HepG2 (cell line): Measurements from ENCODE around the gene ARG1. TPM values are rescaled to one million over a fixed set of nuclear protein-coding genes. Genes with fewer than 3 reads are reported as not detected.

Experiments used
- FOXK1 ChIP-seq: sonication (generic); formaldehyde crosslinking; IDR thresholded peaks from 2 replicates; pipeline ENCODE4 v1.4.0; 2020; ENCODE audit warnings: low read depth, missing genetic modification reagents, borderline replicate concordance
- GRHL1 ChIP-seq: sonication (generic); formaldehyde crosslinking; conservative IDR thresholded peaks from 2 replicates; pipeline ENCODE4 v1.8.0; 2022; ENCODE audit warnings: missing genetic modification reagents
- MBNL3 ChIP-seq: fragments of 250-450 bp; sonication (Bioruptor Pico); conservative IDR thresholded peaks from 2 replicates; pipeline ENCODE4 v1.8.0; 2022; ENCODE audit warnings: mild to moderate bottlenecking, inconsistent platforms
- MLX ChIP-seq: IDR thresholded peaks from 2 replicates; pipeline ENCODE4 v1.6.1; 2016
- MXD4 ChIP-seq: IDR thresholded peaks from 2 replicates; pipeline ENCODE4 v1.6.1; 2016; ENCODE audit warnings: mild to moderate bottlenecking, missing biosample characterization, missing genetic modification reagents
- NAIF1 ChIP-seq: sonication (generic); formaldehyde crosslinking; IDR thresholded peaks from 2 replicates; pipeline ENCODE4 v1.5.0; 2020; ENCODE audit warnings: mild to moderate bottlenecking, missing genetic modification reagents, borderline replicate concordance
- NCOA1 ChIP-seq: sonication (generic); formaldehyde crosslinking; IDR thresholded peaks from 2 replicates; pipeline ENCODE4 v1.9.0; 2021; ENCODE audit warnings: missing genetic modification reagents
- NFKB2 ChIP-seq: sonication (generic); formaldehyde crosslinking; IDR thresholded peaks from 2 replicates; pipeline ENCODE4 v1.4.0; 2020; ENCODE audit warnings: missing genetic modification reagents, borderline replicate concordance
- POLR2AphosphoS5 ChIP-seq: IDR thresholded peaks from 2 replicates; pipeline ENCODE4 v1.6.1; 2012; ENCODE audit warnings: low read depth, low read length
- SALL2 ChIP-seq: sonication (generic); formaldehyde crosslinking; IDR thresholded peaks from 2 replicates; pipeline ENCODE4 v1.8.1; 2023; ENCODE audit warnings: mild to moderate bottlenecking, missing genetic modification reagents, inconsistent platforms
- SP1 ChIP-seq, 2 experiments: fragments of 450-650 bp in 1 of 2; sonication (generic) in 1 of 2; formaldehyde crosslinking in 1 of 2; IDR thresholded peaks; 2 replicates each; pipeline versions ENCODE4 v1.4.0 to v1.6.1; 2016 to 2020; ENCODE audit warnings: missing genetic modification reagents in 1 of 2
- SPEN ChIP-seq: sonication (generic); formaldehyde crosslinking; IDR thresholded peaks from 2 replicates; pipeline ENCODE4 v1.5.1; 2020; ENCODE audit warnings: low read depth, mild to moderate bottlenecking, missing genetic modification reagents
- SRSF9 ChIP-seq: fragments of 200-400 bp; formaldehyde crosslinking; IDR thresholded peaks from 2 replicates; pipeline ENCODE4 v1.6.1; 2018; ENCODE audit warnings: borderline replicate concordance, mild to moderate bottlenecking, low read depth, low read length; ENCODE audit not compliant: insufficient read depth, poor library complexity, severe bottlenecking
- THAP8 ChIP-seq: sonication (generic); formaldehyde crosslinking; IDR thresholded peaks from 2 replicates; pipeline ENCODE4 v1.5.1; 2020; ENCODE audit warnings: missing genetic modification reagents, mild to moderate bottlenecking, borderline replicate concordance
- TP53 ChIP-seq: sonication (generic); formaldehyde crosslinking; conservative IDR thresholded peaks from 2 replicates; pipeline ENCODE4 v1.4.0; 2020; ENCODE audit warnings: missing genetic modification reagents
- ZNF101 ChIP-seq: sonication (generic); formaldehyde crosslinking; IDR thresholded peaks from 2 replicates; pipeline ENCODE4 v1.4.0; 2020; ENCODE audit warnings: mild to moderate bottlenecking, low read depth, missing genetic modification reagents, borderline replicate concordance
- ZNF138 ChIP-seq: sonication (generic); formaldehyde crosslinking; IDR thresholded peaks from 2 replicates; pipeline ENCODE4 v1.5.0; 2020; ENCODE audit warnings: mild to moderate bottlenecking, low read depth, missing genetic modification reagents
- ZNF251 ChIP-seq: sonication (generic); formaldehyde crosslinking; IDR thresholded peaks from 2 replicates; pipeline ENCODE4 v1.9.0; 2021; ENCODE audit warnings: mild to moderate bottlenecking, missing genetic modification reagents
- ZNF432 ChIP-seq: sonication (generic); formaldehyde crosslinking; IDR thresholded peaks from 2 replicates; pipeline ENCODE4 v1.5.0; 2020; ENCODE audit warnings: missing genetic modification reagents, mild to moderate bottlenecking, borderline replicate concordance
- ZNF441 ChIP-seq: sonication (generic); formaldehyde crosslinking; IDR thresholded peaks from 2 replicates; pipeline ENCODE4 v1.7.0; 2021; ENCODE audit warnings: missing genetic modification reagents, borderline replicate concordance
- ZNF800 ChIP-seq: sonication (generic); formaldehyde crosslinking; IDR thresholded peaks from 2 replicates; pipeline ENCODE4 v1.4.0; 2020; ENCODE audit warnings: missing genetic modification reagents
- ZNF878 ChIP-seq: sonication (generic); formaldehyde crosslinking; IDR thresholded peaks from 2 replicates; pipeline ENCODE4 v1.8.1; 2023; ENCODE audit warnings: mild to moderate bottlenecking, missing genetic modification reagents, moderate library complexity
- polyA plus RNA-seq, 8 experiments: library from polyadenylated mRNA; depleted of rRNA in 3 of 8; stranded (reverse) in 7 of 8; unstranded in 1 of 8; fragments of >200 nt; fragmentation: Illumina TruSeq in 4 of 8; extraction: Trizol in 4 of 8; gene quantifications; 2 replicates each; pipeline versions ENCODE4 v1.2.1 to v1.2.3, GENCODE V29; 2011 to 2016; ENCODE audit warnings: low read depth in 4 of 8, missing spikeins in 1 of 8, mixed read lengths in 1 of 8; ENCODE audit not compliant: insufficient read depth in 1 of 8
- total RNA-seq, 5 experiments: library from RNA; depleted of rRNA; stranded (reverse); fragments of >200 nt; fragmentation: Illumina TruSeq; extraction: Trizol; gene quantifications; 2 replicates each; pipeline ENCODE4 v1.2.3, GENCODE V29; 2016; ENCODE audit warnings: low read depth in 1 of 5

The ARG1 gene
- total and polyA plus RNA-seq, 2 of the 13 experiments (the other 11 are each of a cell fraction or from before 2014, with no cell fraction given): 2.2 to 11.2 TPM

- TF ChIP-seq MLX (CRISPR knock-in tag) (peak; percentile 75), NFKB2 (peak; percentile 100; the same call in 1 of the 2 replicates), THAP8 (CRISPR knock-in tag) (peak; percentile 99; the same call in 1 of the 2 replicates), NCOA1 (CRISPR knock-in tag) (peak; percentile 100), GRHL1 (CRISPR knock-in tag) (no peak), SRSF9 (no peak), NAIF1 (CRISPR knock-in tag) (peak; percentile 92), ZNF441 (peak; percentile 95), ZNF800 (CRISPR knock-in tag) (peak; percentile 91), MBNL3 (CRISPR knock-in tag) (no peak), ZNF138 (CRISPR knock-in tag) (peak; percentile 57; the same call in 1 of the 2 replicates), ZNF432 (CRISPR knock-in tag) (no peak), ZNF101 (CRISPR knock-in tag) (peak; percentile 97; the same call in 1 of the 2 replicates), MXD4 (CRISPR knock-in tag) (peak; percentile 91), SPEN (CRISPR knock-in tag) (peak; percentile 100), ZNF251 (CRISPR knock-in tag) (peak; percentile 88; the same call in 1 of the 2 replicates), SALL2 (peak; percentile 100), POLR2AphosphoS5 (peak; percentile 80), ZNF878 (CRISPR knock-in tag) (peak; percentile 99), SP1 (IDR thresholded peaks at IDR 0.05) (no peak), SP1 (CRISPR knock-in tag; IDR thresholded peaks at IDR 0.05) (peak; percentile 95), TP53 (CRISPR knock-in tag) (peak; percentile 97), FOXK1 (CRISPR knock-in tag) (peak; percentile 98)
These were observed 55.0 kb downstream of the ARG1 start, which contains the start of gene MED23 (continued) for GRCh38 chr6:131627724-131628682.
